WERI-Rb-1 (cell line): ENCODE measurements around the gene DPP4.

Experiments
- DNase-seq: peaks from one replicate; pipeline ENCODE4 v3.0.0-alpha.2; 2020
- H3K27ac ChIP-seq: fragments of 250-450 bp; sonication (Bioruptor Pico); 2 replicates; pipeline ENCODE4 v1.5.1; 2020; ENCODE audit warnings: mild to moderate bottlenecking, moderate library complexity
- H3K27me3 ChIP-seq: fragments of 250-450 bp; sonication (Bioruptor Pico); 2 replicates; pipeline ENCODE4 v1.5.1; 2021; ENCODE audit warnings: mild to moderate bottlenecking, low read depth, moderate library complexity; ENCODE audit not compliant: insufficient read depth, severe bottlenecking
- H3K36me3 ChIP-seq: fragments of 250-450 bp; sonication (Bioruptor Pico); 2 replicates; pipeline ENCODE4 v1.5.1; 2020; ENCODE audit warnings: mild to moderate bottlenecking, moderate library complexity
- H3K4me3 ChIP-seq: 2 replicates; pipeline ENCODE4 v1.5.1; 2011; ENCODE audit warnings: low read depth, mild to moderate bottlenecking, control low read depth, low read length
- H3K9me3 ChIP-seq: fragments of 250-450 bp; sonication (Bioruptor Pico); 2 replicates; pipeline ENCODE4 v1.5.1; 2021; ENCODE audit warnings: mild to moderate bottlenecking, moderate library complexity; ENCODE audit not compliant: severe bottlenecking
- CTCF ChIP-seq: IDR thresholded peaks from 2 replicates; pipeline ENCODE4 v1.5.1; 2011; ENCODE audit warnings: low read depth, mild to moderate bottlenecking, control low read depth, inconsistent platforms, low read length

Gene DPP4

GRCh38 chr2:162018530-162018929 is 55.5 kb downstream of the DPP4 start:
- H3K4me3 ChIP-seq: no peak overlapping the region
- TF ChIP-seq CTCF: no peak
- no peaks in the 10 kb centered on the region for H3K9me3 ChIP-seq
- H3K27me3 ChIP-seq: no peaks in the 10 kb centered on the region
- no peak overlapping the region for H3K27ac ChIP-seq
- H3K36me3 ChIP-seq: no peaks in the 10 kb centered on the region
- DNase-seq: no peak

- no peak for DNase-seq
- H3K27ac ChIP-seq: no peak overlapping the region
- no peaks in the 10 kb centered on the region for H3K9me3 ChIP-seq
- H3K27me3 ChIP-seq: no peaks in the 10 kb centered on the region
- no peak for TF ChIP-seq CTCF
- no peak overlapping the region for H3K4me3 ChIP-seq
- no peaks in the 10 kb centered on the region for H3K36me3 ChIP-seq
Measured at GRCh38 chr2:162017233-162017632, 56.8 kb downstream of the DPP4 start.

- H3K36me3 ChIP-seq: no peaks in the 10 kb centered on the region
- no peak for TF ChIP-seq CTCF
- DNase-seq: no peak
Measured at GRCh38 chr2:162016080-162016479, 57.9 kb downstream of the DPP4 start.

GRCh38 chr2:162014751-162015150 is 59.3 kb downstream of the DPP4 start:
- no peaks in the 10 kb centered on the region for H3K9me3 ChIP-seq
- H3K27ac ChIP-seq: no peak overlapping the region
- no peaks in the 10 kb centered on the region for H3K27me3 ChIP-seq
- TF ChIP-seq CTCF: no peak
- no peaks in the 10 kb centered on the region for H3K36me3 ChIP-seq
- no peak for DNase-seq
- H3K4me3 ChIP-seq: no peak overlapping the region

More at GRCh38 chr2:162016080-162016479, 57.9 kb downstream of the DPP4 start:
- no peak overlapping the region for H3K4me3 ChIP-seq
- H3K27ac ChIP-seq: no peak overlapping the region
- no peaks in the 10 kb centered on the region for H3K9me3 ChIP-seq
- H3K27me3 ChIP-seq: no peaks in the 10 kb centered on the region

GRCh38 chr2:162013514-162014475 is 60.2 kb downstream of the DPP4 start:
- no peak for TF ChIP-seq CTCF
- Histone ChIP-seq H3K27me3 (no peaks in the 10 kb centered on the region), H3K4me3 (no peak overlapping the region), H3K9me3 (no peaks in the 10 kb centered on the region), H3K27ac (no peak overlapping the region), H3K36me3 (no peaks in the 10 kb centered on the region)
- no peak for DNase-seq
